Myometrial cell (primary cell): ENCODE data around the gene HIF1AN. TPM values are rescaled to one million over a fixed set of nuclear protein-coding genes. Genes with fewer than 3 reads are reported as not detected.

Experiments
- total RNA-seq: library from RNA; depleted of rRNA; stranded (reverse); fragments of >200 nt; gene quantifications from 2 replicates; pipeline ENCODE4 v1.2.3, GENCODE V29; 2015

Gene HIF1AN
- total RNA-seq, result 4.6 and 11.7 TPM in 2 replicates

DNA sequence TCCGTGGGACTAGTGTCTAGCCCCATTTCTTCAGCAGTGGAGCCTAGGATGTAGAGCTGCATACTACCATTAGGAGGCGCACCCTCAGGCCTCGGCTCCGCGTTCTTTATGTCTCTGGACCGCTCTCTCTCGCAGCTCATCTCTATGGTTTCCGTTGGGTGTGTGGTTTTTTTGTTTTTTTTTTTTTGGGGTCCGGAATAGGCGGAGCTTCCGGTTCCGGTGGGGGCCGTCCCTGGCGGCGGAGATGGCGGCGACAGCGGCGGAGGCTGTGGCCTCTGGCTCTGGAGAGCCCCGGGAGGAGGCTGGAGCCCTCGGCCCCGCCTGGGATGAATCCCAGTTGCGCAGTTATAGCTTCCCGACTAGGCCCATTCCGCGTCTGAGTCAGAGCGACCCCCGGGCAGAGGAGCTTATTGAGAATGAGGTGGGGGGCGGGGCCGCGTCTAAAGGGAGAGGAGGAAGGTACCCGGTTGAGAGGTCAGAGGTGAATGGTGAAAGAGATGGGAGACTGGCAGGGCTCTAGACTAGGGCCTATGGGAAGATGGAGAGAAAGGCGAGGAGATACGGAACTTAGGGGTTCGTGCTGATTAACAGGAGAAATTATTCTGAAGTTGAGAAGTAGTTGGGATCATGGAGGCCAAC is at the start of gene HIF1AN:
Gene HIF1AN, plus strand, starts transcription at position 229 of the 639 bp plus-strand sequence. Its CDS starts 16 bp downstream, at position 245.

DNA sequence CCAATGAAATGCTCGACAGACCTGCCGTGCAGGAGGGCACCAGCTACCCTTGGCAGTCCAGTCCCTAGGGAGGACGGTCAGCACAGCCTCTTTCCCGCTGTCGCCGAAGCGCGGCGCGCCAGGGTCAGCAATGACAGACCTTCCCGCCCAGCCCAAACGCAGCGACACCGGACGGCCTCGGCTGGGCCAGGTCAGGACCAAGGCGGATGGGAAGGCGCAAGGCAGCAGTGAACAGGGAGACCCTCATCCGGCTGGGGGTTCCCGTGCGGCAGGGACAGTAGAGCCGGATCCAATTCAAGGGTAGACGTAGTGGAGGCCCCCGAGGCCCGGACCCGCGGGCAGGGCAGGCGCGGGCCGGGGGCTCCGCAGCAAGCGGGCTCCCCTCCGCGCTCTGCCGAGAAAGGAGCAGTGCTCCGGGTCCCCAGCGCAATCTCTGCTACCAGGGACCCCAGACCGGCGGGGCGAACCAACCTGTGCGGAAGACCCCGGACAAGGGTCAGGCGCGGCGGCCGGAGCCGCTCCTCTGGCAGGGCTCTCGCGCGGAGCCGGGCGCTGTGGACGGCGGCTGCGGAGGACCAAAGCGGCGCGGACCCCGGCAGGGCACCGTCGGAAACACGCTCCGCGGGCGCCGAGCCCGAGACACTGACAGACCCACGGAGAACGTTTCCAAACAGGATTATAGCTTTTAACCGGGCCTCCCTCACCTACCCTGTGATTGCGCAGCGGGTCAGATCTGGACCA is 16.3 kb upstream of the HIF1AN start, which contains the start of gene SEC31B:
Gene SEC31B, minus strand, starts transcription at position 551 of the 741 bp plus-strand sequence. CDS start 2,909 bp downstream, outside the sequence.

DNA sequence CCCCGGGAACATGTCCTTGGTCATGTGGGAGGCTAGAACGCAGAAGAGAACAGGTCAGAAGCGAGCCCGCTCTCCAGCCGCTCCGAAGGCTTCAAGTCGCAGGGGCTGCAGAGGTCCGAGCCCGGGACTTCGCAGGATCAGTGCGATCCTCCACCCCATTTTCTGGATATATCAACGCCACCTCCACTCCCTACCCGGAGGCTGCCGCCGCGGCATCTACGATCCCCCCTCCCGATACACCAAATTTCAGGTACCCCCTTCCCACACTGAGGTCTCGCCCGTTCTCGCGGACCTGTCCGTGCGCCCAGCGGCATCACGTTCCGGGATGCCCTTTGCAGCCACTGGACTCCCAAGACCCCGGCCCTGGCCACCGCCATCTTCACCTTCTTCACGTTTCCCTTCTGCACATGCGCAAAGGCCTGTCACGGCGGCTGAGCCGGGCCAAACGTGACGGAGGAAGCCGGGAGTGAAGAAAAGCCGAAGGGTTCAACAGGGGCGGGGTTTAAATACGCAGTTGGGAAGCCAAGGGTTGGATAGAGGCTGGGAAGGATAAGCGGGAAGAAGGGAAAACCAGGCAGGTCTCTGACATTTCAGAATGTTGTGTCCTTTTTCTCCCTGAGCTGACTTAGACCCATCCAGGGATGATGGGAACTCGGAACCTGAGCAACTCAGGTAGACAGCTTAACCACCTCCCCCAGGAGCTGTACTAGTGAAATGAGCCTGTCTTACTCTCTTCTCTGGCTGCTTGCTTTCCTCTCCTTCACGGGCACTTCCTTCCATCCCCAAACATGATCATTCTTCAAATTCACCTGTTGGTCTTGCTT is 6.1 kb upstream of the HIF1AN start, which contains the start of gene NDUFB8:
Gene NDUFB8, minus strand, starts transcription at position 397 of the 824 bp plus-strand sequence. Its CDS starts 20 bp downstream, at position 377.

Other genes starting within 250 kb of the HIF1AN start
- 50.5 and 54.2 TPM in 2 replicates for gene BLOC1S2, start 249.3 kb upstream of the HIF1AN start, total RNA-seq
- gene PKD2L1, start 205.7 kb upstream of the HIF1AN start, total RNA-seq, result not detected in 2 replicates
- 1,102 and 1,319 TPM in 2 replicates for gene SCD, start 188.7 kb upstream of the HIF1AN start, total RNA-seq
- not detected in 2 replicates for gene WNT8B, start 72.9 kb upstream of the HIF1AN start, total RNA-seq
- gene SEC31B, start 16.1 kb upstream of the HIF1AN start, total RNA-seq, result 0.29 and 1.1 TPM in 2 replicates
- 222 and 279 TPM in 2 replicates for gene NDUFB8, start 6.1 kb upstream of the HIF1AN start, total RNA-seq
- not detected in 2 replicates for gene PAX2, start 209.6 kb downstream of the HIF1AN start, total RNA-seq